ENCODE results near the gene CYP4F11.
"Not testable (repeated sequence)": the region's sequence is repeated elsewhere in the genome, so short reads cannot be mapped to it uniquely, and the experiment has no call there.

Gene CYP4F11

GRCh38 chr19:15948223-15949058 is 14.1 kb upstream of the CYP4F11 start, which contains the start of gene OR10H4:
TSS of gene OR10H4 (plus strand) at chr19:15949008. CDS start at chr19:15949008, 0 bp downstream.
- H3K9me3 ChIP-seq (ENCODE audit: control insufficient read depth, insufficient read depth, low read length): peaks cover 3% of the 10 kb centered on the region

DNA sequence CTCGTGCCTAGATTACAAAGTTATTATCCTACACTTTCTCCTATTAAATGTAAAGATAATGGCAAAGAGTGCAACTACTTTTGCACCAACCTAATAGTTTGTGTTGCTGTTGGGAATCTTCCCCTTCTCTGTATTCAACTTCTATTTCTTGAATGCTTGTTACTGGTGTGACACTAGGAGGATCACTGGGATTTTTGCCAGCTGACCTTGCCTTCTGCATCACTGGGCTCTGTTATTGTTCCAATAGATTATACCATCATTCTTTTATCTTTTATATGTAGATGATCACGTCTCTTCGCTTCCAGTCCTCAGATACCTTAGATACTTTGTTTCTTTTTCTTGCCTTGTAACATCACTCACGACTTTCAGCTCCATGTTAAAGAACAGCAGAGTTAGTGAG is 11.0 kb upstream of the CYP4F11 start:
- no CpG with 5 or more reads among the region's 4 CpGs for WGBS (ENCODE audit: insufficient coverage, insufficient read length)
- H3K9me3 ChIP-seq (ENCODE audit: control insufficient read depth, insufficient read depth, low read length): peaks cover 9% of the 10 kb centered on the region
- no peaks in the 10 kb centered on the region for H3K27me3 ChIP-seq (ENCODE audit: control insufficient read depth, insufficient read depth, low read length)
- no peaks in the 10 kb centered on the region for H3K4me1 ChIP-seq (ENCODE audit: control insufficient read depth, insufficient read depth, low read length)
- no peak for DNase-seq (ENCODE audit: low read depth, low spot score)
- H3K36me3 ChIP-seq (ENCODE audit: control insufficient read depth, insufficient read depth, low read length): no peaks in the 10 kb centered on the region
- no peak overlapping the region for H3K4me3 ChIP-seq (ENCODE audit: low read length)
- no peak overlapping the region for H3K27ac ChIP-seq (ENCODE audit: low read length)

More at GRCh38 chr19:15948223-15949058, 14.1 kb upstream of the CYP4F11 start, which contains the start of gene OR10H4:
- H3K36me3 ChIP-seq (ENCODE audit: control insufficient read depth, insufficient read depth, low read length): no peaks in the 10 kb centered on the region
- DNase-seq (ENCODE audit: low read depth, low spot score): no peak
- no peak within 1 kb of the TSS for H3K4me3 ChIP-seq (ENCODE audit: low read length)
- H3K27me3 ChIP-seq (ENCODE audit: control insufficient read depth, insufficient read depth, low read length): no peaks in the 10 kb centered on the region
- H3K27ac ChIP-seq (ENCODE audit: low read length): no peak within 1 kb of the TSS
- no peaks in the 10 kb centered on the region for H3K4me1 ChIP-seq (ENCODE audit: control insufficient read depth, insufficient read depth, low read length)

DNA sequence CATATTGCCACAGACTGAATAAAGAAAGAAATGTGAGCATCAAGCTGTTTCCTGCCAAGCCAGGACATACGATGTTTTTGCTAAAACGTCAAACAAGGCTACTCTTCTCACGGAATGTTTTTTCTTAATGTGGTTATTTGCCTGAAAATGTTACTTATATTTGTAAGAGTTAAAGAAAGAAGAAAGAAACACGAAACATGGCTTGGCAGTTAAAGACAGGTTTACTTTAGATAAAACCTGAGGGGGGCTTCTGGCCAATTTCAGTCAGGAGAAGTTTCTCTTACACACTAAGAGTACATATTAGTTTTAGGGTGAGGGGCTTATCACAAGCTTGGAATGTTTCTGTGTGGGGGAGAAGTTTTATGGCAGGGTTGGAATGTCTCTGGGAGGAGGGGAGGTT is 10.1 kb upstream of the CYP4F11 start:
- no peak overlapping the region for H3K27ac ChIP-seq (ENCODE audit: low read length)
- H3K9me3 ChIP-seq (ENCODE audit: control insufficient read depth, insufficient read depth, low read length): peaks cover 14% of the 10 kb centered on the region
- no peaks in the 10 kb centered on the region for H3K27me3 ChIP-seq (ENCODE audit: control insufficient read depth, insufficient read depth, low read length)
- no peak overlapping the region for H3K4me3 ChIP-seq (ENCODE audit: low read length)
- no CpG with 5 or more reads among the region's 4 CpGs for WGBS (ENCODE audit: insufficient coverage, insufficient read length)
- no peaks in the 10 kb centered on the region for H3K36me3 ChIP-seq (ENCODE audit: control insufficient read depth, insufficient read depth, low read length)
- no peak for DNase-seq (ENCODE audit: low read depth, low spot score)
- H3K4me1 ChIP-seq (ENCODE audit: control insufficient read depth, insufficient read depth, low read length): no peaks in the 10 kb centered on the region

DNA sequence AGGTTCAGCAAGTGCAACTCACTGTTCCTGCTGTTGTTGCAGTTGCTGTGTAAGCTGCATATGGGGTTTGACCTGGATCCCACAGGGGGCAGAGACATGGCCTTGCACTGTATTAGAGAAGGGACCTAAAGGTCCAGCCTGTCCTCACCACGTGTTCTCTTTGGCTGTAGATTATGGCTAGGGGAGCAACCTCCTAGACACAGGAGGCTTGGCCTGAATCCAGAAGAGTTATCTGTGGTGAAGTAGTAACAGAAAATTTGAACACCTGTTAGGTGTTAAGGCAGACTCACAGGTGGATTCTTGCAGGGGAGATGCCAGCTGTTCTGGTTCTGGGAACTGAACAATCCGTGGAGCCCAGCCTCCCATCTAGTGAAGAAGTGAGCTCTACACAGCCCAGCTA is 3.4 kb upstream of the CYP4F11 start:
- DNase-seq (ENCODE audit: low read depth, low spot score): no peak
- Histone ChIP-seq H3K4me3 (ENCODE audit: low read length) (no peak overlapping the region), H3K36me3 (ENCODE audit: control insufficient read depth, insufficient read depth, low read length) (no peaks in the 10 kb centered on the region), H3K4me1 (ENCODE audit: control insufficient read depth, insufficient read depth, low read length) (no peaks in the 10 kb centered on the region), H3K9me3 (ENCODE audit: control insufficient read depth, insufficient read depth, low read length) (peaks cover 32% of the 10 kb centered on the region), H3K27ac (ENCODE audit: low read length) (no peak overlapping the region), H3K27me3 (ENCODE audit: control insufficient read depth, insufficient read depth, low read length) (no peaks in the 10 kb centered on the region)
- no CpG with 5 or more reads among the region's 2 CpGs for WGBS (ENCODE audit: insufficient coverage, insufficient read length)

DNA sequence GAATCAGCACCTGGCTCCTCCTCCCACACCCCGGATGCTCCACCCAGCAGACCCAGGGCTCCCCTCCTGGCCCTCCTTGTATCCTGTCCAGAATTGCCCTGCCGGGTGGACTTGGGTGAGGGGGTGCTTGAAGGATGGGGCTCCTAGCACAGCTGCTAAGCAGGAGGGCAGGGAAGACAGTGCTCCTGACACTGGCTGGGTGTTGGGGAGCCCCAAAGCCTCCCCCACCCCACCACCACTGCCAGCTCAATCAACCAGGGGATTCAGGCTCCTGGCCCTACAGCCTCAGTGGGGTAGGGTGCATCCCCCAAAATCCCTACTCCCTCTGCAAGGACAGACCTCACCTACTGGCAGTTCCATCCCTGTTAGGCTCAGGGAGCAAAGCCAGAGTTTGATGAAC is 2.6 kb upstream of the CYP4F11 start:
- no peak for DNase-seq (ENCODE audit: low read depth, low spot score)
- H3K36me3 ChIP-seq (ENCODE audit: control insufficient read depth, insufficient read depth, low read length): no peaks in the 10 kb centered on the region
- peaks cover 32% of the 10 kb centered on the region for H3K9me3 ChIP-seq (ENCODE audit: control insufficient read depth, insufficient read depth, low read length)
- no peak overlapping the region for H3K27ac ChIP-seq (ENCODE audit: low read length)
- no peaks in the 10 kb centered on the region for H3K4me1 ChIP-seq (ENCODE audit: control insufficient read depth, insufficient read depth, low read length)
- no CpG with 5 or more reads among the region's 2 CpGs for WGBS (ENCODE audit: insufficient coverage, insufficient read length)
- H3K4me3 ChIP-seq (ENCODE audit: low read length): no peak overlapping the region
- no peaks in the 10 kb centered on the region for H3K27me3 ChIP-seq (ENCODE audit: control insufficient read depth, insufficient read depth, low read length)

GRCh38 chr19:15936173-15936572 is 1.8 kb upstream of the CYP4F11 start:
- H3K27ac ChIP-seq (ENCODE audit: low read length): no peak overlapping the region
- DNase-seq (ENCODE audit: low read depth, low spot score): no peak
- no peaks in the 10 kb centered on the region for H3K4me1 ChIP-seq (ENCODE audit: control insufficient read depth, insufficient read depth, low read length)
- no peaks in the 10 kb centered on the region for H3K36me3 ChIP-seq (ENCODE audit: control insufficient read depth, insufficient read depth, low read length)
- H3K9me3 ChIP-seq (ENCODE audit: control insufficient read depth, insufficient read depth, low read length): peaks cover 33% of the 10 kb centered on the region
- no CpG with 5 or more reads among the region's 3 CpGs for WGBS (ENCODE audit: insufficient coverage, insufficient read length)
- H3K4me3 ChIP-seq (ENCODE audit: low read length): no peak overlapping the region
- no peaks in the 10 kb centered on the region for H3K27me3 ChIP-seq (ENCODE audit: control insufficient read depth, insufficient read depth, low read length)

- Histone ChIP-seq H3K36me3 (ENCODE audit: control insufficient read depth, insufficient read depth, low read length) (no peaks in the 10 kb centered on the region), H3K4me3 (ENCODE audit: low read length) (no peak overlapping the region), H3K4me1 (ENCODE audit: control insufficient read depth, insufficient read depth, low read length) (no peaks in the 10 kb centered on the region), H3K9me3 (ENCODE audit: control insufficient read depth, insufficient read depth, low read length) (peaks cover 32% of the 10 kb centered on the region), H3K27ac (ENCODE audit: low read length) (no peak overlapping the region), H3K27me3 (ENCODE audit: control insufficient read depth, insufficient read depth, low read length) (no peaks in the 10 kb centered on the region)
- WGBS (ENCODE audit: insufficient coverage, insufficient read length): no CpG with 5 or more reads among the region's 3 CpGs
- DNase-seq (ENCODE audit: low read depth, low spot score): no peak
Observed at GRCh38 chr19:15935167-15935702, 906 bp upstream of the CYP4F11 start.

DNA sequence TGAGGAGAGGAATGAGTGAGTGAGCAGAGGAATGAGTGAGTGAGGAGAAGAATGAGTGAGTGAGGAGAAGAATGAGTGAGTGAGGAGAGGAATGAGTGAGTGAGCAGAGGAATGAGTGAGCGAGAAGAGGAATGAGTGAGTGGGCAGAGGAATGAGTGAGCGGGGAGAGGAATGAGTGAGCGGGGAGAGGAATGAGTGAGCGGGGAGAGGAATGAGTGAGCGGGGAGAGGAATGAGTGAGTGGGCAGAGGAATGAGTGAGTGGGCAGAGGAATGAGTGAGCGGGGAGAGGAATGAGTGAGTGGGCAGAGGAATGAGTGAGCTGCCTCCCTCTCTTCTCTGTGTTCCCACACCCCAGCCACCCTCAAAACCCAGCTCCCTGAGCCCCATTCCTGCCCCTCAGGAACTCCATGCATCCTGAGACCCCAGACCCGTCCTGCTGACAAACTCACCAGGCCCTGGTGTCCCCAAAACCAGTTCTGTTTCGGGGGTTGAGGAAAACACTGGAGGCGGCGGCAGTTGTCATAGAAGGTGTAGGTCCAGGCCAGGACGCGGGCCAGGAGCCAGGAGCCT is 483 bp downstream of the CYP4F11 start:
- H3K27ac ChIP-seq (ENCODE audit: low read length); H3K4me1 ChIP-seq (ENCODE audit: control insufficient read depth, insufficient read depth, low read length); DNase-seq (ENCODE audit: low read depth, low spot score); H3K4me3 ChIP-seq (ENCODE audit: low read length); H3K27me3 ChIP-seq (ENCODE audit: control insufficient read depth, insufficient read depth, low read length); H3K36me3 ChIP-seq (ENCODE audit: control insufficient read depth, insufficient read depth, low read length): not testable (repeated sequence)
- no CpG with 5 or more reads among the region's 12 CpGs for WGBS (ENCODE audit: insufficient coverage, insufficient read length)
- H3K9me3 ChIP-seq (ENCODE audit: control insufficient read depth, insufficient read depth, low read length): peaks cover 33% of the 10 kb centered on the region

- Histone ChIP-seq H3K36me3 (ENCODE audit: control insufficient read depth, insufficient read depth, low read length) (no peaks in the 10 kb centered on the region), H3K27me3 (ENCODE audit: control insufficient read depth, insufficient read depth, low read length) (no peaks in the 10 kb centered on the region), H3K9me3 (ENCODE audit: control insufficient read depth, insufficient read depth, low read length) (peaks cover 28% of the 10 kb centered on the region), H3K4me3 (ENCODE audit: low read length) (no peak overlapping the region), H3K4me1 (ENCODE audit: control insufficient read depth, insufficient read depth, low read length) (no peaks in the 10 kb centered on the region), H3K27ac (ENCODE audit: low read length) (no peak overlapping the region)
- no CpG with 5 or more reads among the region's 3 CpGs for WGBS (ENCODE audit: insufficient coverage, insufficient read length)
- DNase-seq (ENCODE audit: low read depth, low spot score): no peak
Observed at GRCh38 chr19:15928321-15928720, 6.0 kb downstream of the CYP4F11 start.

DNA sequence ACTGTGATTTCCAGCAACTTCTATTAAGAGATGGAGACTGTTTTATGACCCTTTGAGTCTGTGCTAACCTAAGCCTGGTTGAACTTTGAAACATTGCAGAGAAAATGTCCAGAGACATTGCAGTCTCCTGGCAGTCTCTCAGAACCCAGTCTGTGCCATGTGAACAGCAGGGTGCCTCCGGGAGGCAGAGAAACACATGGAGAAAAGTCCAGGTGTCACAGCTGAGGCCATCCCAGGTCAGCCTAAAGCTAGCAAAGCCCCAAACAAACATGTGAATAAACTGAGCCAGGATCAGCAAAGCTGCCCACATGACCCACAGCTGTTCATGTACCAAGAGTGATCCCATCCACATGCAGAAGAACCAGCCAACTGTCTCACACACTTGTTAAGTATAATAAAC is 7.8 kb downstream of the CYP4F11 start:
- Histone ChIP-seq H3K36me3 (ENCODE audit: control insufficient read depth, insufficient read depth, low read length) (no peaks in the 10 kb centered on the region), H3K27me3 (ENCODE audit: control insufficient read depth, insufficient read depth, low read length) (no peaks in the 10 kb centered on the region), H3K27ac (ENCODE audit: low read length) (no peak overlapping the region), H3K4me3 (ENCODE audit: low read length) (no peak overlapping the region), H3K4me1 (ENCODE audit: control insufficient read depth, insufficient read depth, low read length) (no peaks in the 10 kb centered on the region), H3K9me3 (ENCODE audit: control insufficient read depth, insufficient read depth, low read length) (peaks cover 30% of the 10 kb centered on the region)
- DNase-seq (ENCODE audit: low read depth, low spot score): no peak
- WGBS (ENCODE audit: insufficient coverage, insufficient read length): no CpG with 5 or more reads among the region's 1 CpG
